T1000 (cell line): ENCODE results near the gene MAP3K14.

Experiments
- DNase-seq: peaks from one replicate; lab custom pipeline; 2025; ENCODE audit warnings: mixed read lengths; lab: John Stamatoyannopoulos, UW

Gene MAP3K14

GRCh38 chr17:45235416-45236281 lies 81.2 kb downstream of the MAP3K14 start:
- DNase-seq, result peak; percentile 36

DNA sequence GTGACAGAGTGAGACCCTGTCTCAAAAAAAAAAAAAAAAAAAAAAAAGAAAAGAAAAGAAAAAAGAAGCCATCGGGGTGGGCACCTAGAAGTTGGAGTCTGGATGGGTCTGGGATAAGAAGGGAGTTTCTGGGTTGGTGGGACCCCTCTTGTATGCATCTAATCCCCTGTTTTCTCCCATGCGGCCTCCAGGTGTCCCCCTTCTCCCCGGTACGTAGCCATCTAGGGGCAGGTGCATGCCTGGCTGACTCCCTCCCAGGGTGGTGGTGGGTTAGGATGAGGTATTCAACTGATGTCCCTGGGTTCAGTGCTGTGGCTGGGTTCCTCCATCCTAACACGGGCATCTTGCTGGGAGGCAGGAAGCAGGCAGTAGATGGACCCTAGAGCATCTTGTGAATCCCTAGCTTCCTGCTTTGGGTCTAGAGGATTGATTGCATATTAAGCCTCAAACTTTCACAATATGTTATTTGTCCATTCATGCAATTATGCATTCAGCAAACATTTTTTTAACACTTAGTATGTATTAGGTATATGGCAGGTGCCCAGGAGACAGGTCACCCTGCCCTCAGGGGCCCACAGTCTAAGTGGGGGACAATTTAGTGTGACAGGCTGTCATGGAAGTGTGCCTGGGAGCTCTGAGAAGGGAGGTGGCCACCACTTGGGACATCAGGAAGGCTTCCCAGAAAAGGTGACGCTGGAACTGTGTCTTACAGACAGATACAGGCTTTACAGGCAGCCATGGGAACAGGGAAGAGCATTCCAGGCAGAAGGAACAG lies 82.0 kb downstream of the MAP3K14 start:
- DNase-seq, result no peak

DNA sequence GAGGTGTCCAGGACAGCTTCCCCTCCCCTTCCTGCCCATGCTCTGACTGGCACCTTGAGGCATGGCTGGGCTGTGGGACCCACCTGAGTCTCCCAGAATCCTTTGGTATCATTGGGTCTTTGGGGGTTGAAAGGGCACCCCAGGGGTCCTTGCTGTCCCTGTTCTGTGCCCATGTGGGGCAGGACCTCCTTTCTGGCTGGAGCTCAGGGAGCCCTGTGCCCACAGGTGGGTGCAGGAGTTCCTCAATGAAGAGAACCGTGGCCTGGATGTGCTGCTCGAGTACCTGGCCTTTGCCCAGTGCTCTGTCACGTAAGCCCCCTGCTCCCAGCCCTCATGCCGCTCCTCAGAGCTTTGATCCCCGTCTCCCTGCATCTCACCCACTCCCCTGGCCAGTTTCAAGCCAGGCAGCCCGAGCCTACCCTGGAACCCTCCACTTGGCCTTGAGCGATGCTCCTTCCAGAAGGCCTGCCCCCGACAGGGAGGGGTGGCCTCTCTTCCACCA lies 83.3 kb downstream of the MAP3K14 start:
- DNase-seq, result no peak

DNA sequence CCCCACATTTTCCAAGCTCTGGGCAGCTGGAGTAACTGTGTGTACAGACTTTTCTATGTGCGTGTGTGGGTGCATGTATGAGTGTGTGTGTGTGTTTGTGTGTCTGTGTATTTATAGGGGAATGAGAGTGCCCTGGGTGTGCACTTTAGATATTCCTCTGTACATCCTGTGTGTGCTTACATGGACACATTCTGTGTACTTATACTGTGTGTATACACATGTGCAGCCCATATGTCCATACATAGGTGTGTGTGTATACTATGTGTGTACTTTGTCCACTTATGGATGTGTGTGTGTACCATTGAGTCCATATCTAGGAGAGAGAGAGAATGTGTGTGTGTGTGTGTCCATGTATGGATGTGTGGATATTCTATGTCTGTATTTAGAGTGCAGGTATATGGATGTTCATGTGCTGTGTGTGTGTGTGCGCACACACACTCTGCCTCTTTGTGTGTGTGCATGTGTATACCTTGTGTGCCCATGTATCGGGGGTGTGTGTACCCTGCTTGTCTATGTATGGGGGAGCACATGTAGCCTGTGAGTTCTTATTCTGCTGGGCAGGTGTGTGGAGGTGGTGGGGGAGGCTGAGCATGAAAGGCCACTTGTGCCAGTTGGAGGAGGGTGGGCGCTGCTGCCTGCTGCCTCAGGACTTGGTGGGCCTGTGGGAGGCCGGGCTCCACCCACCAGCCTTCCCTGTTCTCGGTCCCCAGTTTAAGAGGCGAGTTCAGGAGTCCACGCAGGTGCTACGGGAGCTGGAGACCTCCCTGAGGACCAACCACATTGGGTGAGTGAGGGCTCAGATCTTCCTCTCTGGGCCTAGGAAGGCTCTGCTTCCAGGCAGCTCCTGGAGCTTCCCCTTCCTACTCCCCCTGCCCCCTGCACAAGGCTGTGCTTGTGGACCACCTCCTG lies 84.1 kb downstream of the MAP3K14 start:
- no peak for DNase-seq

- no peak for DNase-seq
Measured at GRCh38 chr17:45231481-45232116, 85.2 kb downstream of the MAP3K14 start.

DNA sequence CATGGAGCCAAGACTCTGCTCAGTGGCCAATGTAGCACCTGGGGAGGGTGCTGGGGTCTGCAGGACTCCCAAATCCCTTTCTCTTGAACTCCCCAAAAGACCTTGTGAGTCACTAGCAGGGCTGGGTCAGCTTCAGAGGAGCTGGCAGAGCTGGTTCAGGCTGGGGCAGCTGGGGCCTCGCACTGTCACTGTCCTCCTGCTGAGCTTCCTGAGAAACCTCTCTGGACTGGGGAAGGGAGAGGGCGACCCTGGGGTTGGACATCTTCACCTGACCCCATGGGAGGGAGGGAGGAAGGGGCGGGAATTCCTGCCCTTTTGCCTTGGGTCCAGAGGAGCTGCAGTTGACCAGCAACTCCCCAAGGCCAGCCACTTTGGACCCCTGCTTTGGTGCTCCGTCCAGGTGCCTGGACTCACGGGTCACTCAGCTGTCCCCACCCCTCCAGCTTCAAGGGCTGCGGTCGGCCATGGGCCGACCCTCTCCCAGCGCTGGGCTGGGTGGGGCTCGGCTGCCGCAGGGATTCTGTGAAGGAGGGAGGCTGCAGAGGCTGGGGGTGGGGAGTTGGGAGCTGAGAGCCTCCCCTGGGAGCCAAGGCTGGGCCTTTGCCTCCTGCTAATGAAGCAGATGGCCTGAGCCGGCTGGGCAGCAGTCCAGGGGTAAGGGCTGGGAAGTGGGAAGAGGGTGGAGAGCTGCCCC lies 85.9 kb downstream of the MAP3K14 start:
- no peak for DNase-seq

- no peak for DNase-seq
Measured at GRCh38 chr17:45230410-45230786, 86.4 kb downstream of the MAP3K14 start.

- DNase-seq, result no peak
Measured at GRCh38 chr17:45229681-45230409, 87.0 kb downstream of the MAP3K14 start.

DNA sequence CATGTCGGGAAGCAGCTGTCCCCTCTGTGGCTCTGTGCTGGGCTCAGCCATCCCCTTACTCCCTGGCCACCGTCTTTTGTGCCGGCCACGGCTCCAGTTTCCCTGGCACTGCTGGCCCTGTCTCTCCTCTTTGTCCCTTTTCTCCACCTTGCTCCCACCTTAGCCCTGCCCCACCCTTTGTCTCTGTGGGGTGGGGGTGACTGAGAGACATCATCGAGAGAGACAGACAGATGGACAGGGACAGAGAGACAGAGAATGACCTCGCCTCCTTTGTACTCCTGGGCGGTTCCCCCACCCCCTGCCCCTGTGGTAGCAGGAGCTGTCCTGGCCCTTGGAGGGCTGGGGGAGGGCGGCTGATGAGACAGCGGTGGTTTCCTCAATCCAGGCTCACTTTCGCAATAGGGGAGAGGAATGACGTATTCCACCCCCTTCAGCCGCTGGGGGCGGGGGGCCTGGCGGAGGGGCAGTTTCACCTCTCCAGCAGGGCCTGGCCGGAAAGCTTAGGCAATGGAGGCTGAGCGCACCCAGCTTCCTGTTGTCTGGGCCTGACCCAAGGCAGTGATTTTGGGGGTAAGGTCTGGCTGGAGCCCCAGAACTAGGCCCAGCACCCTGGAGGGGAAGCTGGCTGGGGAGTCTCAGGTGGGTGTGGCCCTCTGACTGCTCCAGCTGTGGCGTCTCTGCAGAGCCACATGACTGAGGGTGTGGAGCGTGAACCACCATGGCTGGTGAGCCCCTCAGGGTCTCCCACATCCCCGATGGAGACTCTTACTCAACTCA lies 87.9 kb downstream of the MAP3K14 start:
- peak; percentile 89 for DNase-seq

GRCh38 chr17:45227926-45228762 lies 88.7 kb downstream of the MAP3K14 start:
- no peak for DNase-seq

- DNase-seq, result no peak
Measured at GRCh38 chr17:45227101-45227925, 89.5 kb downstream of the MAP3K14 start.

DNA sequence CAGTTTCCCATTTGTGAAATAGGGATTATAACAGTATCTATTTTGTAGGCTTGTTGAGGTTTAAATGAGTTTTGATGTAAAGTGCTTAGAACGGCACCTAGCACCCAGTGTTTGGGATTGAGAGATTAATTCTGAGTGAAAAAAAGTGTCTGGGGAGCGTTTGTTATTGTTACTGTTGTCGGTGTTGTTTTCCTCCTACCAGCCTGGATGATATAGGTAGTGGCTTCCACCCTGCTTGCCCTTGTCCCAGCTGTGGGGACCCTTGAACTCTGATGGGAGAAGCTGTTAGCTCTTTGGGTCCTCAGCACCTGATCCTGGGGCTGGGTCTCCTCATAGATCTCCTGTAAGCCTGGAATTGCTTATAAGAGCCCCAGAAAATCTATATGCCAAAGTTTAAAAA lies 90.2 kb downstream of the MAP3K14 start:
- no peak for DNase-seq

- DNase-seq, result no peak
Measured at GRCh38 chr17:45225964-45226530, 90.8 kb downstream of the MAP3K14 start.

GRCh38 chr17:45225051-45225700 lies 91.6 kb downstream of the MAP3K14 start:
- no peak for DNase-seq

GRCh38 chr17:45224671-45225050 lies 92.2 kb downstream of the MAP3K14 start:
- no peak for DNase-seq
